Measurements from ENCODE around the gene CCNT1. TPM values are rescaled to one million over a fixed set of nuclear protein-coding genes. Genes with fewer than 3 reads are reported as not detected.

CCNT1 gene
- total and polyA plus RNA-seq, 10 of the 15 experiments (the other 5 are each of a cell fraction or from before 2014, with no cell fraction given): 6.3 to 37.3 (median 20.0) TPM

- TF ChIP-seq PBX3 (IDR thresholded peaks at IDR 0.05; ENCODE audit: insufficient replicate concordance, low read depth, low read length) (no peak), SREBF1 (IDR thresholded peaks at IDR 0.05; ENCODE audit: low read length) (no peak)
These were observed 27.7 kb downstream of the CCNT1 start (continued) for GRCh38 chr12:48688836-48689235.

GRCh38 chr12:48687592-48687991 is 28.9 kb downstream of the CCNT1 start:
- no peak overlapping the region for H3K4me2 ChIP-seq (ENCODE audit: control insufficient read depth, insufficient read depth)
- WGBS (ENCODE audit: insufficient coverage, insufficient replicate concordance, low lambda C conversion rate, missing lambda C conversion rate): 83% methylated on average over 4 of the region's 4 CpGs
- no peak overlapping the region for H3K27ac ChIP-seq (ENCODE audit: control insufficient read depth, insufficient read depth)
- no peaks in the 10 kb centered on the region for H3K27me3 ChIP-seq (replicated peaks in 1 of 2; ENCODE audit: control insufficient read depth in 2 of 2, insufficient read depth in 2 of 2, low read length in 1 of 2)
- ATAC-seq (no peak), DNase-seq (ENCODE audit: low read depth, low spot score) (no peak), FAIRE-seq (no peak)
- SMC1A ChIA-PET (ENCODE audit: uncharacterized antibody, unreplicated experiment): no interaction called here
- BruUV-seq (replicated peaks): no TSS peak
- H3K79me2 ChIP-seq (ENCODE audit: control insufficient read depth, insufficient read depth, low read length): no peaks in the 10 kb centered on the region
- H3K4me3 ChIP-seq: no peak overlapping the region
- POLR2A ChIA-PET: no interaction called here
- H2AFZ ChIP-seq (ENCODE audit: control insufficient read depth, low read depth, low read length): no peak overlapping the region
- H3K9me3 ChIP-seq (replicated peaks; ENCODE audit: control insufficient read depth, insufficient read depth, low read length): no peaks in the 10 kb centered on the region
- peaks cover 1 to 10% of the 10 kb centered on the region in 2 experiments for H3K36me3 ChIP-seq (ENCODE audit: control insufficient read depth in 2 of 2, insufficient read depth in 2 of 2, low read length in 1 of 2)
- no peaks in the 10 kb centered on the region for H4K20me1 ChIP-seq (ENCODE audit: control insufficient read depth, insufficient read depth)
- RAD21 ChIA-PET (ENCODE audit: unreplicated experiment): no interaction called here
- H3K9ac ChIP-seq (ENCODE audit: control insufficient read depth, insufficient read depth, low read length): no peak overlapping the region
- in situ Hi-C loops (cut with MboI): no loop called here
- intact Hi-C loops (cut with micrococcal nuclease; ENCODE audit: unreplicated experiment): no loop called here
- no peak for TF ChIP-seq IRF3 (IDR thresholded peaks at IDR 0.05)
- TF ChIP-seq YY1 (IDR thresholded peaks at IDR 0.05; ENCODE audit: low read depth, low read length): no peak
- TF ChIP-seq CHD1 (IDR thresholded peaks at IDR 0.05; ENCODE audit: low read depth, low read length): no peak
- TF ChIP-seq ZSCAN29 (IDR thresholded peaks at IDR 0.05): no peak
- H3K4me1 ChIP-seq (ENCODE audit: control insufficient read depth, insufficient read depth, low read length): no peaks in the 10 kb centered on the region
- CTCF ChIA-PET: no interaction called here
